ENCODE measurements around the gene NR3C1.

DNA sequence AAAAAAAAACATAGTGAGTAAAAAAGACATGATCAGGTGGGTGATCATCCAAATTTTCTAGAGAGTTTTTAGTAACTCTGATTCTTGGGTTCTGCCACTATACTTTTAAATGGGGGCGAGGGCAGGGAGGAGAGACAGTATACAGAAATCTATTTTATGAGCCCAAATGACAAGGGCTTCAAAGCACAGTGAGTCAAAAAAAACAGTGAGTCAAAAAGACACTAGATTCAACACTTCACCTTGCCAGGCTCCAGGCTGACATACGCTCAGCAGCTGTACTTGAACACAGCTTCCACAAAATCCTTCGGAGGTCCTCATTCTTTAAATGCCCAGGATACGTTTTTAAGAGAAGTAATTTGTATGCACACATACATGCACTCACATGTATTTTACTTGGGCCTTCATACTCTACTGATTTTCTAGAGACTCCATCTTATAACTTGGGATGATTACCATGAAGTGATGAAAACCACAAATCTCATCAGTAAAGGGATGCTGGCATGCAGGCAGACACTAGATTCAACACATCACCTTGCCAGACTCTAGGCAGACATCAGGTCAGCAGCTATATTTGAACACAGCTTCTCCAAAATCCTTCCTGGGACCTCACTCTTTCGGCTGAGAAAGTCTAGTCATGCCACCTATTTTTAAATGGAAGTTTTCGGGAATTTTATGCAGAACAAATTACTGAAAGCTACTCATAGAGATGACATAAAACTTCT lies 28.8 kb downstream of the NR3C1 start:
- TF ChIP-seq, protein P1, sequence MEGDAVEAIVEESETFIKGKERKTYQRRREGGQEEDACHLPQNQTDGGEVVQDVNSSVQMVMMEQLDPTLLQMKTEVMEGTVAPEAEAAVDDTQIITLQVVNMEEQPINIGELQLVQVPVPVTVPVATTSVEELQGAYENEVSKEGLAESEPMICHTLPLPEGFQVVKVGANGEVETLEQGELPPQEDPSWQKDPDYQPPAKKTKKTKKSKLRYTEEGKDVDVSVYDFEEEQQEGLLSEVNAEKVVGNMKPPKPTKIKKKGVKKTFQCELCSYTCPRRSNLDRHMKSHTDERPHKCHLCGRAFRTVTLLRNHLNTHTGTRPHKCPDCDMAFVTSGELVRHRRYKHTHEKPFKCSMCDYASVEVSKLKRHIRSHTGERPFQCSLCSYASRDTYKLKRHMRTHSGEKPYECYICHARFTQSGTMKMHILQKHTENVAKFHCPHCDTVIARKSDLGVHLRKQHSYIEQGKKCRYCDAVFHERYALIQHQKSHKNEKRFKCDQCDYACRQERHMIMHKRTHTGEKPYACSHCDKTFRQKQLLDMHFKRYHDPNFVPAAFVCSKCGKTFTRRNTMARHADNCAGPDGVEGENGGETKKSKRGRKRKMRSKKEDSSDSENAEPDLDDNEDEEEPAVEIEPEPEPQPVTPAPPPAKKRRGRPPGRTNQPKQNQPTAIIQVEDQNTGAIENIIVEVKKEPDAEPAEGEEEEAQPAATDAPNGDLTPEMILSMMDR (IDR thresholded peaks at IDR 0.05), result no peak
- TF ChIP-seq EZH2 (IDR thresholded peaks at IDR 0.05; ENCODE audit: borderline replicate concordance, insufficient read depth, low read depth, low read length, poor library complexity, severe bottlenecking), result no peak
